ENCODE data around the gene TCTN1.

TCTN1 gene

DNA sequence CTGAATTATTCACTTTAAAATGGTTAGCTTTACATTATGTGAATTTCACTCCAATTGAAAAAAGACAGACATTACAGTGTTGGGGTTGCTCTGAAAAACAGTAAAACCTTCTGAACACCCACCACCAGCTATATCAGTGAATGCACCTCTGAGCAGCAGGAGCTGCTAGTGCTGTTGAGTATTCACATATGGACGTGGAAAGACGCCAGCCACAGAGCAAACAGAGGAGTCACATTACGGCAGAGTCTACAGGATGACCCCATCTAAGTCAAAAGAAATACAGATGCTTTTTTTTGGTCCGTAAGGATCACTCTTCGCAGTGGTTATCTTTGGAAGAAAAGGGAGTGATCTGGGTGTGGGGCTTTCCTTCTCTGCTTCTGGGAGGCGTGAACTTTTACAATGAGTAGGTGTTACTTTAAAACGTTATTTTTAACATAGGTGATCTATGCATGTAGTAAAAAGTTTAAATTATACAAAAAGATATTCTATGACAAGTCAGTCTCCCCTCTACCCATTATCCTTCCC lies 70.4 kb downstream of the TCTN1 start:
- no peak for DNase-seq

DNA sequence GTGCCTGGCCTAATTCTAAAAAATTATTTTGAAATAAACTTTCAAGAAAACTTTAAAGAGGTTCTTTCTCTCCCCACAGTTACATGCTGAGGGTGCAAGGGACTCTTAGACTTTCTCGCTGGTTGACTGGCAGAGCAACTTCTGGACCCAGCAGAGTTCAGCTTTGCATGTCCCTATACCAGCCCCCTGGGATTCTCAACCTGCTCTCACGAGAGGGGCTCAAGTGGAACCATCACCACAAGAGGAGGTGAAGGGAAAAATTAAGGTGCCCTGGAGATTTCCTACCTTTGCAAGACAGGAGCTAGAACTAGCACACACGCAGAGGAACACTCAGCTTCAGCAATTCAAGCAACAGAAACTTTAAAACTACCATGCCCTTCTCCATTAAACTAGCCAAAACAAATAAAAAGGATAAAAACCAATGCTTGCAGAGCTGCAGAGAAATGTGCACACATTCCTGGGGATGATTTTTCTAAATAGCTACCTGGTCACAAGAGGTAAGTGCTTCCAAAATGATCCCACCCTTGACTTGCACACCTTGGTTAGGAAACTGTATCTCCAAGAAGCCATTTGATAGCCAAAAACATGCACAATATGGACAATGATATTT lies 72.5 kb downstream of the TCTN1 start:
- DNase-seq, result no peak

GRCh38 chr12:110687396-110688169 lies 73.7 kb downstream of the TCTN1 start:
- peak in 2 of 3 donors; percentile 31 to 51 for DNase-seq

DNA sequence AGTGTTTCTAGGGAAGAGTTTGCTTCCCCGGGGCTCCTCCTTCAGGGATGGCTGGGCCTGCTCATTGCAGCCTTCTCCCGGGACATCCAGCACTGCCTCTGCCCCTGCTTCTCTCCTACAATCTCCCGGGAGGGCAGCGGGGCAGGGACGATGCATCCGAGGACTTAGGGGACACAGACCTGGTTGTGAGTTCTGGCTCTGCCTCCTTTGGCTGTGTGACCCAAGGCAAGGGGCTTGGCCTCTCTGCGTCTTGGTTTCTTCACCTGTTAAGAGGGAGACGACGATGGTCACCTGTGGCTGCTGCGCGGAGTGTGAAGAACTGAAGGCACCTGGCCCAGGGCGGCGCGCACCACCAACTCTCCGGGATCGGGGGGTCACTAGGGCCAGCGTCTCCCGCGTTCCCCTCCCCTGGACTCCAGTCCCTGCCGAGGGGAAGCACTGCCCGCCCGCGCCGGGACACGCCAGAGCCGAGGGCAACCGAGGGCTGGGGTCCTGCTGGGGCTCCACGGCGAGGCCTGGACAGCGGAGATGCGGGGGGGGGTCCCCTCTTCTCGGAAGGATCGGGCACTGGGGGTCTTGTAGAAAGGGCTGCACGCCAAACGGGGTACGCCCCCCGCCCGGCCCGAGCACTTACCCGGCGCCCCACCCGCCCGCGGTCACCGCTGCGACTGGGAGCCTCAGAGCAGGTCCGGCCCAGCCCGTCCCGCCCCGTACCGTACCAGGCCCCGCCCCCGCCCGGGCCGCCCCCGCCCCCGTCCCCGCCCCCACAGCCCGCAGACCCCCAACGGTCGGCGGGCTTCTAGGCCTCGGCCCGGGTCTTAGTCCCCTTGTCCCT lies 74.7 kb downstream of the TCTN1 start, which contains the start of gene HVCN1:
TSS of gene HVCN1 (minus strand) at position 670 of the 835 bp plus-strand sequence. CDS start 5,870 bp downstream, outside the sequence.
- peak in 2 of 3 donors; percentile 31 to 78 for DNase-seq

DNA sequence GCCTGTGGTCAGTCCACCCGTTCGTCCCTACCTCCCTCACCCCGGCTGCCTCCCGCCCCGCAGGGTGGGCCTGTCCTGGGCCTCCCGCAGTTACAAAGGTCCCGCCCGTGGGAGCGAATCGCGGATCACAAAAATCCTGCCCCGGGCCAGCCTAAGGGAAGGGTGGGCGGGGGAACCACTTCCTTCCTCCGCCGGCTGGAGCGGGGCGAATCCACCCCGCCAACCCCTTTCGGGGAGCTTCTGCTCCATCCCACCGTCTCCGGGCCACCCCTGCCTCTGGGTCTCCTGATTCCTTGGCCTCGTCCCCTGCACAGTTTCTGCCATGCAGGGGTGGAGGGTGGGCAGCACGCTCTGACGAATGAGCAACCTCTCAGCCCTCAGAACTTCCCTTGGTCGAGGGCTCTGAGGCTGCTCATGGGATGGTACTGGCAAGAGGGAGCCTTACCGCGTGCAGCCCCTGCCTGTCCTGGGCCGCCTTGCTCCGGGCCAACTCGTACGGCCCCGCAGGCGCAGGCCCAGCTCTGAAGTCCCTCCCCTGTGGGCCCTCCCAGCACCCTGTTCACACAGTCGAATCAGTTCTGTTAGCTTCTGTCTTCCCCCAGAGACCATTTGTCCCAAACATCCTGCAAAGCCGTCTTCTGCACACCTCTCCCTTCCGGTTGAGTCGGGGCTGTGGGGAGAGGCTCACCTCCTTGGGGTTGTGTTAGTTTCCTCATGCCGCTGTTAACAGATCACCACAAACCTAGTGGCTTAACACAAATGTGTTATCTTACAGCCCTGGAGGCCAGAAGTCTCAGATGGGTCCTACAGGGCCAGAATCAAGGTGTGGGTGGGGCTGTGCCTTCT lies 75.6 kb downstream of the TCTN1 start:
- DNase-seq, result peak; percentile 82 to 93 (median 85)

GRCh38 chr12:110690127-110690430 lies 76.2 kb downstream of the TCTN1 start:
- no peak for DNase-seq

DNA sequence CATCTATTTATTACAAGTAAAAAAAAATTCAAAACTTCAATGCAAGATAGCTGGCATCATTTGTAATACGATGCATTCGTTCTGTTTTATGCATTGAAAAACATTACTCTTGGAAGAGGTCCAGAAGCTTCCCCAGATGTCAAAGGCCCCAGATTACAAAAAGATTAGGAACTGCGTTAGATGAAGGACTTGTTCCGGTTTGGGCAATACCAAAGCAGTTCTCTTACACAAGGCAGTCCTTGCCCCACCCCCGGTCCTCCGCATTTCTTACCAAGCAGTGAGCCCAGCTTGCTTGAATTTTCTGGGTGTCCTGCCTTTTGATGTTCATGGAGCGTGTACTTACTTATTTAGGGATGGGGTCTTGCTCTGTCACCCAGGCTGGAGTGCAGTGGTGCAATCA lies 79.8 kb downstream of the TCTN1 start:
- peak; percentile 84 to 90 (median 87) for DNase-seq

GRCh38 chr12:110694330-110694901 lies 80.5 kb downstream of the TCTN1 start:
- DNase-seq, result peak; percentile 88 to 92 (median 90)

DNA sequence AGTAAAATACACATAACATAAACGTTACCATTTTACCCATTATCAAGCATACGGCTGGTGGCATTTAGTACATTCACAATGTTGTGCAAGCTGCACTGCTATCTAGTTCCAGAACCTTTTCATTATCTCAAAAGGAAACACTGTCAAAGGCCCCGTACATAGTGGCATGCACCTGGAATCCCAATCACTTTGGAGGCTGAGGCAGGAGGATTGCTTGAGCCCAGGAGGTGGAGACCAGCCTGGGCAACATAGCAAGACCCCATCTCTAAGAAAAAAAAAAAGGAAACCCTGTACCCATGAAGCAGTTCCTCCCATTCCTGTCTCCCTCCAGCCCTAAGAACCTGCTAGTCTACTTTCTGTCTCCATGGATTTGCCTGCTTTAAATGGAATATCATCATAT lies 82.4 kb downstream of the TCTN1 start:
- no peak for DNase-seq

- peak; percentile 33 to 50 (median 34) for DNase-seq
These were observed 83.3 kb downstream of the TCTN1 start for GRCh38 chr12:110697236-110697635.

DNA sequence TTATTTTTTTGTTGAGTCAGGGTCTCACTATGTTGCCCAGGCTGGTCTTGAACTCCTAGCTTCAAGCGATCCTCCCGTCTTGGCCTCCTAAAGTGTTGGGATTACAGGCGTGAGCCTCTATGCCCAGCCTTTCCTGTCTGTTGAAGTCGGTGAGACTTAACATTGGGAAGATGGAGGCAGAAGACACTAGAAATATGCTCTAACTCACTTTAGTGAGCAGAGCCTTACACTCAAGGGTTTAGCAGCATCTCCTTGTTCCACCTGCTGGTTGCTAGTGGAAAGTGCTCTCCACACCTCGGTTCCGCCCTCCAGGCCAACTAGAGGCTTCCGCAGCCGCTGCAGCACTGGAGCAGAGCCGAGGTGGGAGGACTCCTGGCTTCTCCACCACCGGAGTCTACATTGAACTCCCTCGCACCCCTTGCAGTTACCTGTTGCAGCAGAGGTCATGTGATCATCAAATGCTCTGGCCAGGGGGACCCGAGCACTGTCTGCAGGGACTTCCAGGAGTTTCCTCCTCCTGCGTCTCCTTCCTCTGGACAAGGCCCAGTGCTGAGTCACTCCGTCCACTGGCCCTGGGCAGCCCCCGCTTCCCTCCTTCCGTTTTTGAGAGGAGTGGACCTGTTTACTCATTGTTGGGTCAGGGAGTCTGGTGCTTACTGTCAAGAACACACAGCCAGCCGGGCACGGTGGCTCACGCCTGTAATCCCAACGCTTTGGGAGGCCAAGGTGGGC lies 84.4 kb downstream of the TCTN1 start:
- peak; percentile 94 to 96 (median 94) for DNase-seq
